ENCODE results near the gene CNP.

CNP gene

DNA sequence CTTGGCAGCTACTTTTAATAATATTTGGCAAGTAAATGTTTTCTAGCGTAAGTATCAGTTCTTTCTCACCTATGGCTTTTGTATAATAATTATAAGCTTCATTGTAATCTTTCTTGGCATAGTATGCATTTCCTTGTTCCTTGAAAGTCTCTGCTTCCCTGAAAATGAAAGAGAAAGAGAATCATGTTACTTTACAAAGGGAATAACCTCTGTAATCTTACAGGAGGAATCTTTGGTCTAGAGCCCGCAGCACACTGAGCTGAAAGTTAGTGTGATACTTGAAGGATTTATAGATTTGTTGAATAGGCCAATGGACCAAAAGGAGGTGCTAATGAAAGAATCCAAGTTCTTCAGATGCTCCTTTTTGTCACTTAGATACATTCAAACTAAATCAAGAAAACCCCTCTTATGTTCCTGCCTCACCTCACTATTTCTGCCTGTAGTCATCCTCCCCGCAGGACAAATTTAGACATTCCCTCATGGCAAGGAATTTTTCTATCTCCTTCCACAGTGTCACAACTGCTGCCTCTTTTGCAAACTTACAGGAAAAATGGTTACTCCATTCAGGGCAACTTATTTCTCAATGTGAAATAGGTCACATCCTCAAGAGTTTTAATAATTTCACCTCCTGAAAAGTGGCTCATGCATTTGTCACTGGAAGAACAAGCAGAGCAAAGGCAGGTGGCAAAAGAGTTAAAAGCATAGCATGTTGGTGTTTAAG, 34.0 kb downstream of the CNP start:
- ATAC-seq (ENCODE audit: low read depth), result no peak
- TF ChIP-seq, protein P1, sequence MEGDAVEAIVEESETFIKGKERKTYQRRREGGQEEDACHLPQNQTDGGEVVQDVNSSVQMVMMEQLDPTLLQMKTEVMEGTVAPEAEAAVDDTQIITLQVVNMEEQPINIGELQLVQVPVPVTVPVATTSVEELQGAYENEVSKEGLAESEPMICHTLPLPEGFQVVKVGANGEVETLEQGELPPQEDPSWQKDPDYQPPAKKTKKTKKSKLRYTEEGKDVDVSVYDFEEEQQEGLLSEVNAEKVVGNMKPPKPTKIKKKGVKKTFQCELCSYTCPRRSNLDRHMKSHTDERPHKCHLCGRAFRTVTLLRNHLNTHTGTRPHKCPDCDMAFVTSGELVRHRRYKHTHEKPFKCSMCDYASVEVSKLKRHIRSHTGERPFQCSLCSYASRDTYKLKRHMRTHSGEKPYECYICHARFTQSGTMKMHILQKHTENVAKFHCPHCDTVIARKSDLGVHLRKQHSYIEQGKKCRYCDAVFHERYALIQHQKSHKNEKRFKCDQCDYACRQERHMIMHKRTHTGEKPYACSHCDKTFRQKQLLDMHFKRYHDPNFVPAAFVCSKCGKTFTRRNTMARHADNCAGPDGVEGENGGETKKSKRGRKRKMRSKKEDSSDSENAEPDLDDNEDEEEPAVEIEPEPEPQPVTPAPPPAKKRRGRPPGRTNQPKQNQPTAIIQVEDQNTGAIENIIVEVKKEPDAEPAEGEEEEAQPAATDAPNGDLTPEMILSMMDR (IDR thresholded peaks at IDR 0.05; ENCODE audit: poor library complexity, severe bottlenecking), result no peak
- DNase-seq (ENCODE audit: low spot score), result no peak
- Histone ChIP-seq H3K4me1 (ENCODE audit: insufficient read depth, poor library complexity, severe bottlenecking) (peaks cover 5% of the 10 kb centered on the region), H3K27me3 (ENCODE audit: insufficient read depth, poor library complexity, severe bottlenecking) (no peaks in the 10 kb centered on the region), H3K36me3 (ENCODE audit: low read depth) (peaks cover 78% of the 10 kb centered on the region), H3K27ac (ENCODE audit: poor library complexity, severe bottlenecking) (no peak overlapping the region), H3K9me3 (ENCODE audit: severe bottlenecking) (no peaks in the 10 kb centered on the region), H3K4me3 (ENCODE audit: severe bottlenecking) (no peak overlapping the region)

DNA sequence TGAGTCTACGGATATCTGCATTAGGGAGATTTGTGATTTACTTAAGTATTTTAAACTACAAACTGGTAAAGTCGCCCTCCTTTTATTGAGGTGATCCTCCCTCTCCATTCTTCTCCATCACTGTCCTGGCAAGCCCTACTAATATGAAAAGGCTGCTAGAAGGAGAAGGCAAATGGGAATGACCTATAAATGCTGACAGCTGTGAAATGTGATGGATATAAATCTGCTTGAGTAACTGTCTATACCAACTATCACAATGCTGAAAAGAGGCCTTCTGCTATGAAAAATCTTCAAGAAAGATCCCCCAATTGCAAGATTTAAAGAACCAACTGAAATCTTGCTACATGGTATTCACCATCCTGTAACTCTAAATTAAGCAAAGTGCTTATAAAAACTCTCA, 35.1 kb downstream of the CNP start:
- H3K9me3 ChIP-seq (ENCODE audit: severe bottlenecking), result no peaks in the 10 kb centered on the region
- H3K4me3 ChIP-seq (ENCODE audit: severe bottlenecking), result no peak overlapping the region
- DNase-seq (ENCODE audit: low spot score), result no peak
- H3K27me3 ChIP-seq (ENCODE audit: insufficient read depth, poor library complexity, severe bottlenecking), result no peaks in the 10 kb centered on the region
- H3K36me3 ChIP-seq (ENCODE audit: low read depth), result peaks cover 66% of the 10 kb centered on the region
- no peak overlapping the region for H3K27ac ChIP-seq (ENCODE audit: poor library complexity, severe bottlenecking)
- no peak for ATAC-seq (ENCODE audit: low read depth)
- TF ChIP-seq, protein P1 (IDR thresholded peaks at IDR 0.05; ENCODE audit: poor library complexity, severe bottlenecking), result no peak
- peaks cover 5% of the 10 kb centered on the region for H3K4me1 ChIP-seq (ENCODE audit: insufficient read depth, poor library complexity, severe bottlenecking)

DNA sequence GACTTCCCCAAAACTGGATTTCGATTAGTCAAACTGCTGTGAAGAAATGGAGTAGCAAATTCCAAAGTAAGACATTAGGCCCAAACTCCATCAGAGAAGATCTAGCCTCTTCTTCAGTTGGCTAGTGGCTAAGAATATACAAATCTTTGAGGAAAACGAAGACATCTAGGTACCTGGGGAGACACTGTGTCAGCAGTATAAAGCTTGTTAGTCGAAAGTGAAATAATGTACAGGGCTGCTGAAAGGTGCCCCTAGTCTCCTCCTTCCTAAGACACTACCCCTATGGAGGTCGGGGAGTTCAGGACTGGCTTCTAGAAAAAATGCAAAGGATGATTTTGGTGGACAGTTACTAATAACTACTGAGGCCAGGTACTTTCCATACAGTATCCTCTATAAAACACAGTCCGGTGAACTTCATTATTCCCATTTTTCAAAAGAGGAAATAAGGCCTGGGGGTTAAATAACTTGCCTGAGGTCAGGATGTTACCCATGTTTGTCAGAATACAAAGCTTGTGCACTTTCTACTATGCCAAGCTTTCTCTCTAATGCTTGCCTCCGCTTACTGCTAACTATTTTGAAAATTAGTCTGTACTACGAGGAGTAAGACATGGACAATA, 35.7 kb downstream of the CNP start:
- H3K36me3 ChIP-seq (ENCODE audit: low read depth), result peaks cover 61% of the 10 kb centered on the region
- TF ChIP-seq, protein P1 (IDR thresholded peaks at IDR 0.05; ENCODE audit: poor library complexity, severe bottlenecking), result no peak
- ATAC-seq (ENCODE audit: low read depth) (no peak), DNase-seq (ENCODE audit: low spot score) (no peak)
- peaks cover 5% of the 10 kb centered on the region for H3K4me1 ChIP-seq (ENCODE audit: insufficient read depth, poor library complexity, severe bottlenecking)
- no peak overlapping the region for H3K4me3 ChIP-seq (ENCODE audit: severe bottlenecking)
- H3K27ac ChIP-seq (ENCODE audit: poor library complexity, severe bottlenecking), result peak overlapping the region; percentile 22
- no peaks in the 10 kb centered on the region for H3K27me3 ChIP-seq (ENCODE audit: insufficient read depth, poor library complexity, severe bottlenecking)
- no peaks in the 10 kb centered on the region for H3K9me3 ChIP-seq (ENCODE audit: severe bottlenecking)

DNA sequence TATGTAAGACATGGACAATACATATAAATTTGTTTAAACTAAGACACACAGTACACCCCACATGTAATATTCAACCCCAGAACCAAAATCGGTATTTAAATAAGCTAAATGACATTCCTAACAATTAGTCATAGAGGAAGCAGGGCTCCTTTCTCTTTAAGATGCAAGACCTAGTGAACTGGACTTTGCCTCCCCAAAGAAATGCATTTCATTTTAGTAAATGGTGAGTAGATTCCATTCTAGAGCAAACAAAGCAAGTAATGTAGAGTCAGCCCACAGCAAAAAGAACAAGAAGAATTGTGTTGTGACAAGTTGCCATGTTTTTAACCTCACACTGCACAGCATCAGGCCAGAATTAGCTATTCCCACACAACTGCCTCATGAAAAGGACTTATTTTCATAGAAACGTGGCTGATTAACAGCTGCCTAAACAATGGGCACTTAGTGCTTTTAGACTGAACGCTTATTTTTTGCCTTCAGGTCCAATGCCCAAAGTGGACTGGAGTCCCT, 36.3 kb downstream of the CNP start:
- Histone ChIP-seq H3K27me3 (ENCODE audit: insufficient read depth, poor library complexity, severe bottlenecking) (no peaks in the 10 kb centered on the region), H3K9me3 (ENCODE audit: severe bottlenecking) (no peaks in the 10 kb centered on the region), H3K36me3 (ENCODE audit: low read depth) (peaks cover 55% of the 10 kb centered on the region), H3K4me1 (ENCODE audit: insufficient read depth, poor library complexity, severe bottlenecking) (peaks cover 5% of the 10 kb centered on the region), H3K27ac (ENCODE audit: poor library complexity, severe bottlenecking) (peak overlapping the region; percentile 22), H3K4me3 (ENCODE audit: severe bottlenecking) (no peak overlapping the region)
- DNase-seq (ENCODE audit: low spot score), result no peak
- TF ChIP-seq, protein P1 (IDR thresholded peaks at IDR 0.05; ENCODE audit: poor library complexity, severe bottlenecking), result no peak
- peak; percentile 25; the same call in 1 of the 3 replicates for ATAC-seq (ENCODE audit: low read depth)

DNA sequence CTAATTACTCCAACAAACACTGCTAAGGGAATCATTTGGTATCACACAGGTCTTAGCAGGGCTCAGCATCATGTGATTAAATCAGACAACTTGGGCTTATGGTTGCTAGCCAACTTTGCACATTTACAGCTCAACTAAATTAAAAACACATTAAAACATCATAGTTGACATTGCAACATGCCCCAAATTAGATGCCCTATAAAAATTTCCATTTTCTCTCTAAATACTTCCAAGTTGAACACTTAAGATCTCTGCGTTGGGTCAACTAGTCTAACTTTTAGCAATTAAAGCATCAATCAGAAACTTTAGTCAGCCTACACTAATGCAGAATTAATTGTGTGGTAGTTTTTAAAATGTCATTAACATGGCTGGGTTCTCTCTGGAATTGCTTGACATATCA, 38.6 kb downstream of the CNP start:
- no peak overlapping the region for H3K27ac ChIP-seq (ENCODE audit: poor library complexity, severe bottlenecking)
- H3K4me1 ChIP-seq (ENCODE audit: insufficient read depth, poor library complexity, severe bottlenecking), result peaks cover 13% of the 10 kb centered on the region
- H3K4me3 ChIP-seq (ENCODE audit: severe bottlenecking), result no peak overlapping the region
- H3K9me3 ChIP-seq (ENCODE audit: severe bottlenecking), result no peaks in the 10 kb centered on the region
- TF ChIP-seq, protein P1 (IDR thresholded peaks at IDR 0.05; ENCODE audit: poor library complexity, severe bottlenecking), result no peak
- DNase-seq (ENCODE audit: low spot score), result no peak
- no peaks in the 10 kb centered on the region for H3K27me3 ChIP-seq (ENCODE audit: insufficient read depth, poor library complexity, severe bottlenecking)
- no peak for ATAC-seq (ENCODE audit: low read depth)
- H3K36me3 ChIP-seq (ENCODE audit: low read depth), result peaks cover 48% of the 10 kb centered on the region

All from RWPE2 (cell line).